Mesenchymal stem cell (in vitro differentiated cells and primary cell): ENCODE measurements around the gene CEBPE.

Experiments used
- DNase-seq: peaks from one replicate; pipeline ENCODE4 v3.0.0-alpha.2; 2013
- H2AFZ ChIP-seq: one replicate; pipeline ENCODE4 v1.6.1; 2013; ENCODE audit warnings: low read depth, mild to moderate bottlenecking, control low read depth, inconsistent platforms, low read length, moderate library complexity
- H2AK5ac ChIP-seq: 2 replicates; pipeline ENCODE4 v1.6.1; 2013; ENCODE audit warnings: low read length, moderate library complexity, mild to moderate bottlenecking, inconsistent platforms; ENCODE audit not compliant: severe bottlenecking
- H2BK120ac ChIP-seq: one replicate; pipeline ENCODE4 v1.6.1; 2013; ENCODE audit warnings: low read depth, mild to moderate bottlenecking, inconsistent platforms, low read length, moderate library complexity
- H2BK12ac ChIP-seq, 2 experiments: one replicate each; pipeline ENCODE4 v1.6.1; 2013; ENCODE audit warnings: inconsistent platforms in 2 of 2, low read length in 2 of 2, mild to moderate bottlenecking in 2 of 2, moderate library complexity in 2 of 2, control low read depth in 1 of 2
- H2BK15ac ChIP-seq: one replicate; pipeline ENCODE4 v1.6.1; 2013; ENCODE audit warnings: mild to moderate bottlenecking, low read depth, inconsistent platforms; ENCODE audit not compliant: poor library complexity, severe bottlenecking
- H2BK5ac ChIP-seq: 2 replicates; pipeline ENCODE4 v1.6.1; 2013; ENCODE audit warnings: low read depth, mild to moderate bottlenecking, low read length, control low read depth, inconsistent platforms; ENCODE audit not compliant: poor library complexity, severe bottlenecking
- H3K14ac ChIP-seq, 2 experiments: one replicate each; pipeline ENCODE4 v1.6.1; 2013; ENCODE audit warnings: inconsistent platforms in 2 of 2, low read length in 2 of 2, control low read depth in 1 of 2, mild to moderate bottlenecking in 1 of 2, moderate library complexity in 1 of 2
- H3K18ac ChIP-seq, 2 experiments: one replicate each; pipeline ENCODE4 v1.6.1; 2013; ENCODE audit warnings: inconsistent platforms in 2 of 2, low read length in 2 of 2, control low read depth in 1 of 2, low read depth in 1 of 2, mild to moderate bottlenecking in 1 of 2
- H3K23ac ChIP-seq, 2 experiments: one replicate each; pipeline ENCODE4 v1.6.1; 2013; ENCODE audit warnings: inconsistent platforms in 2 of 2, low read length in 2 of 2, mild to moderate bottlenecking in 2 of 2, moderate library complexity in 2 of 2, control low read depth in 1 of 2
- H3K27ac ChIP-seq: 2 replicates; pipeline ENCODE4 v1.5.1; 2013; ENCODE audit warnings: mild to moderate bottlenecking, moderate library complexity, low read length, control low read depth, inconsistent platforms; ENCODE audit not compliant: poor library complexity, severe bottlenecking
- H3K27me3 ChIP-seq, 2 experiments: 2 replicates each; pipeline versions ENCODE4 v1.6.1 to v1.7.0; 2013; ENCODE audit warnings: low read length in 2 of 2, mild to moderate bottlenecking in 2 of 2, moderate library complexity in 2 of 2, control low read depth in 1 of 2, inconsistent platforms in 1 of 2; ENCODE audit not compliant: control insufficient read depth in 1 of 2, insufficient read depth in 1 of 2
- H3K36me3 ChIP-seq, 2 experiments: 2 replicates each; pipeline versions ENCODE4 v1.6.1 to v1.7.0; 2013; ENCODE audit warnings: low read length in 2 of 2, control low read depth in 1 of 2, inconsistent platforms in 1 of 2, low read depth in 1 of 2, mild to moderate bottlenecking in 1 of 2; ENCODE audit not compliant: insufficient read depth in 2 of 2, control insufficient read depth in 1 of 2
- H3K4ac ChIP-seq, 2 experiments: one replicate each; pipeline ENCODE4 v1.6.1; 2013; ENCODE audit warnings: inconsistent platforms in 2 of 2, low read length in 2 of 2, mild to moderate bottlenecking in 2 of 2, moderate library complexity in 2 of 2, control low read depth in 1 of 2, low read depth in 1 of 2
- H3K4me1 ChIP-seq: 2 replicates; pipeline ENCODE4 v1.6.1; 2013; ENCODE audit warnings: low read depth, low read length, control low read depth; ENCODE audit not compliant: control insufficient read depth, insufficient read depth
- H3K4me2 ChIP-seq: 2 replicates; pipeline ENCODE4 v1.6.1; 2013; ENCODE audit warnings: low read length, mild to moderate bottlenecking, inconsistent platforms; ENCODE audit not compliant: poor library complexity, severe bottlenecking
- H3K4me3 ChIP-seq, 2 experiments: 2 replicates each; pipeline versions ENCODE4 v1.5.1 to v1.7.0; 2013; ENCODE audit warnings: low read length in 2 of 2, mild to moderate bottlenecking in 2 of 2, control low read depth in 1 of 2, low read depth in 1 of 2; ENCODE audit not compliant: insufficient read depth in 1 of 2
- H3K79me1 ChIP-seq: replicated peaks from 2 replicates; pipeline ENCODE4 v1.6.1; 2013; ENCODE audit warnings: mild to moderate bottlenecking, control low read depth, low read length, inconsistent platforms; ENCODE audit not compliant: poor library complexity, severe bottlenecking
- H3K9ac ChIP-seq: 2 replicates; pipeline ENCODE4 v1.7.0; 2013; ENCODE audit warnings: mild to moderate bottlenecking, low read length, moderate library complexity
- H3K9me3 ChIP-seq: 2 replicates; pipeline ENCODE4 v1.7.0; 2013; ENCODE audit warnings: mild to moderate bottlenecking, low read length; ENCODE audit not compliant: control insufficient read depth
- H4K8ac ChIP-seq: one replicate; pipeline ENCODE4 v1.6.1; 2013; ENCODE audit warnings: inconsistent platforms, mild to moderate bottlenecking, low read length, moderate library complexity
- H4K91ac ChIP-seq: one replicate; pipeline ENCODE4 v1.6.1; 2013; ENCODE audit warnings: mild to moderate bottlenecking, low read length, inconsistent platforms
- WGBS: methylation state at CpG from one replicate; pipeline ENCODE4 v1.1.7; 2013; ENCODE audit warnings: mixed read lengths; 5-methylcytosine and 5-hydroxymethylcytosine counted together

The CEBPE gene

GRCh38 chr14:23115918-23116317, 3.1 kb downstream of the CEBPE start:
- H3K18ac ChIP-seq: peak overlapping the region; percentile 33 to 48
- no peak overlapping the region for H2BK15ac ChIP-seq
- peak overlapping the region; percentile 33 to 74 for H2BK12ac ChIP-seq
- peaks cover 0 to 4% of the 10 kb centered on the region in 2 experiments for H3K27me3 ChIP-seq
- DNase-seq: no peak
- no peak overlapping the region for H3K14ac ChIP-seq
- peaks cover 30% of the 10 kb centered on the region for H3K4me1 ChIP-seq
- H3K4me2 ChIP-seq: no peak overlapping the region
- no peak overlapping the region for H3K4me3 ChIP-seq
- no peak overlapping the region for H3K23ac ChIP-seq
- peak overlapping the region; percentile 28 for H2AK5ac ChIP-seq
- no peak overlapping the region for H2BK5ac ChIP-seq
- H4K91ac ChIP-seq: no peak overlapping the region
- H3K79me1 ChIP-seq: no peaks in the 10 kb centered on the region
- peak overlapping the region; percentile 62 for H3K9ac ChIP-seq
- no peak overlapping the region for H3K27ac ChIP-seq
- H2AFZ ChIP-seq: no peak overlapping the region
- no peak overlapping the region for H4K8ac ChIP-seq
- peak overlapping the region in 1 of 2 experiments; percentile 45 for H3K4ac ChIP-seq
- H2BK120ac ChIP-seq: no peak overlapping the region
- H3K9me3 ChIP-seq: no peaks in the 10 kb centered on the region
- no peaks in the 10 kb centered on the region for H3K36me3 ChIP-seq
- 95% methylated on average over 4 of the region's 5 CpGs for WGBS

- peak overlapping the region; percentile 86 for H2AK5ac ChIP-seq
- H3K27ac ChIP-seq: peak overlapping the region; percentile 7
- H2BK12ac ChIP-seq: peak overlapping the region; percentile 65 to 91
- H3K14ac ChIP-seq: no peak overlapping the region
- H3K79me1 ChIP-seq: no peaks in the 10 kb centered on the region
- no peak overlapping the region for H2AFZ ChIP-seq
- H3K4me1 ChIP-seq: peaks cover 30% of the 10 kb centered on the region
- H3K9me3 ChIP-seq: no peaks in the 10 kb centered on the region
- H3K18ac ChIP-seq: peak overlapping the region; percentile 58 to 75
- H4K91ac ChIP-seq: peak overlapping the region; percentile 52
- 41% methylated on average over 10 of the region's 10 CpGs for WGBS
- H3K23ac ChIP-seq: no peak overlapping the region
- H4K8ac ChIP-seq: peak overlapping the region; percentile 72
- no peak overlapping the region for H3K4me2 ChIP-seq
- H3K36me3 ChIP-seq: no peaks in the 10 kb centered on the region
- H3K4ac ChIP-seq: peak overlapping the region; percentile 25 to 32
- H2BK5ac ChIP-seq: no peak overlapping the region
- peak overlapping the region; percentile 68 for H2BK15ac ChIP-seq
- peak; percentile 95 for DNase-seq
- H2BK120ac ChIP-seq: no peak overlapping the region
- peak overlapping the region; percentile 62 for H3K9ac ChIP-seq
- H3K27me3 ChIP-seq: peaks cover 2 to 4% of the 10 kb centered on the region in 2 experiments
- H3K4me3 ChIP-seq: peak overlapping the region in 1 of 2 experiments; percentile 42
These were observed 3.9 kb downstream of the CEBPE start for GRCh38 chr14:23115039-23115731.

- peak overlapping the region in 1 of 2 experiments; percentile 42 for H3K4me3 ChIP-seq
- no peak overlapping the region for H3K14ac ChIP-seq
- H3K4me2 ChIP-seq: no peak overlapping the region
- no peak overlapping the region for H3K23ac ChIP-seq
- peak overlapping the region; percentile 59 for H4K8ac ChIP-seq
- H3K4ac ChIP-seq: peak overlapping the region; percentile 13 to 58
- peak overlapping the region; percentile 17 for H3K27ac ChIP-seq
- peaks cover 30% of the 10 kb centered on the region for H3K4me1 ChIP-seq
- H4K91ac ChIP-seq: no peak overlapping the region
- H3K9me3 ChIP-seq: no peaks in the 10 kb centered on the region
- no peak overlapping the region for H2BK15ac ChIP-seq
- H3K18ac ChIP-seq: peak overlapping the region in 1 of 2 experiments; percentile 58
- no peaks in the 10 kb centered on the region for H3K79me1 ChIP-seq
- H2BK5ac ChIP-seq: no peak overlapping the region
- peaks cover 3 to 4% of the 10 kb centered on the region in 2 experiments for H3K27me3 ChIP-seq
- peak overlapping the region; percentile 50 for H3K9ac ChIP-seq
- H2AK5ac ChIP-seq: peak overlapping the region; percentile 29
- H3K36me3 ChIP-seq: no peaks in the 10 kb centered on the region
- peak overlapping the region; percentile 82 to 88 for H2BK12ac ChIP-seq
- no peak overlapping the region for H2AFZ ChIP-seq
- DNase-seq: no peak
- peak overlapping the region; percentile 78 for H2BK120ac ChIP-seq
- 60% methylated on average over 1 of the region's 4 CpGs for WGBS
These were observed 4.4 kb downstream of the CEBPE start for GRCh38 chr14:23114669-23115038.

GRCh38 chr14:23114120-23114458, 5.0 kb downstream of the CEBPE start:
- Histone ChIP-seq H3K14ac (peak overlapping the region in 1 of 2 experiments; percentile 6), H3K27me3 (peaks cover 3 to 4% of the 10 kb centered on the region in 2 experiments), H3K4me2 (no peak overlapping the region), H2BK12ac (peak overlapping the region; percentile 21 to 44), H3K27ac (no peak overlapping the region), H3K23ac (no peak overlapping the region), H3K36me3 (no peaks in the 10 kb centered on the region), H2AFZ (no peak overlapping the region), H4K91ac (peak overlapping the region; percentile 78), H3K4me3 (peak overlapping the region in 1 of 2 experiments; percentile 42), H3K4me1 (peaks cover 30% of the 10 kb centered on the region), H2BK15ac (no peak overlapping the region), H3K18ac (peak overlapping the region; percentile 13 to 72), H2BK120ac (peak overlapping the region; percentile 78), H2AK5ac (peak overlapping the region; percentile 41), H3K4ac (peak overlapping the region; percentile 49 to 73), H4K8ac (peak overlapping the region; percentile 87), H3K9me3 (no peaks in the 10 kb centered on the region), H3K79me1 (no peaks in the 10 kb centered on the region), H3K9ac (peak overlapping the region; percentile 50), H2BK5ac (no peak overlapping the region)
- no peak for DNase-seq
- 77% methylated on average over 4 of the region's 5 CpGs for WGBS
